ENCODE data around the gene VSIG4.
A peak's percentile ranks its signal among the peaks of the same experiment; 100 is the strongest.
"Not testable (repeated sequence)": the region's sequence is repeated elsewhere in the genome, so short reads cannot be mapped to it uniquely, and the experiment has no call there.

The VSIG4 gene

GRCh38 chrX:66000178-66000577 is 39.7 kb downstream of the VSIG4 start:
- DNase-seq (ENCODE audit: low read depth in 1 of 2, low spot score in 1 of 2), result no peak
- in situ Hi-C loops (cut with HindIII; ENCODE audit: low pct_unique_long_range_greater_than_20kb, low sequenced_read_pairs), result no loop called here
- no peak for TF ChIP-seq JUND (IDR thresholded peaks at IDR 0.05; ENCODE audit: low read depth)

- DNase-seq (ENCODE audit: low read depth in 1 of 2, low spot score in 1 of 2), result no peak
- in situ Hi-C loops (cut with HindIII; ENCODE audit: low pct_unique_long_range_greater_than_20kb, low sequenced_read_pairs), result no loop called here
- no peak for TF ChIP-seq JUND (IDR thresholded peaks at IDR 0.05; ENCODE audit: low read depth)
Measured at GRCh38 chrX:65999563-66000148, 40.2 kb downstream of the VSIG4 start.

- DNase-seq (ENCODE audit: low read depth in 1 of 2, low spot score in 1 of 2), result no peak
- TF ChIP-seq JUND (IDR thresholded peaks at IDR 0.05; ENCODE audit: low read depth), result no peak
- in situ Hi-C loops (cut with HindIII; ENCODE audit: low pct_unique_long_range_greater_than_20kb, low sequenced_read_pairs), result no loop called here
Measured at GRCh38 chrX:65999029-65999562, 40.8 kb downstream of the VSIG4 start.

GRCh38 chrX:65997978-65998717 is 41.7 kb downstream of the VSIG4 start:
- DNase-seq (ENCODE audit: low read depth in 1 of 2, low spot score in 1 of 2), result no peak
- no peak for TF ChIP-seq JUND (IDR thresholded peaks at IDR 0.05; ENCODE audit: low read depth)
- in situ Hi-C loops (cut with HindIII; ENCODE audit: low pct_unique_long_range_greater_than_20kb, low sequenced_read_pairs), result no loop called here

- DNase-seq (ENCODE audit: low read depth in 1 of 2, low spot score in 1 of 2), result no peak
- no peak for TF ChIP-seq JUND (IDR thresholded peaks at IDR 0.05; ENCODE audit: low read depth)
- in situ Hi-C loops (cut with HindIII; ENCODE audit: low pct_unique_long_range_greater_than_20kb, low sequenced_read_pairs), result no loop called here
Measured at GRCh38 chrX:65994519-65995506, 45.1 kb downstream of the VSIG4 start.

GRCh38 chrX:65993915-65994460 is 45.9 kb downstream of the VSIG4 start:
- TF ChIP-seq JUND (IDR thresholded peaks at IDR 0.05; ENCODE audit: low read depth), result no peak
- DNase-seq (ENCODE audit: low read depth in 1 of 2, low spot score in 1 of 2), result no peak
- in situ Hi-C loops (cut with HindIII; ENCODE audit: low pct_unique_long_range_greater_than_20kb, low sequenced_read_pairs), result no loop called here

- in situ Hi-C loops (cut with HindIII; ENCODE audit: low pct_unique_long_range_greater_than_20kb, low sequenced_read_pairs), result no loop called here
- no peak for TF ChIP-seq JUND (IDR thresholded peaks at IDR 0.05; ENCODE audit: low read depth)
- DNase-seq (ENCODE audit: low read depth in 1 of 2, low spot score in 1 of 2), result no peak
Measured at GRCh38 chrX:65993332-65993731, 46.5 kb downstream of the VSIG4 start.

- in situ Hi-C loops (cut with HindIII; ENCODE audit: low pct_unique_long_range_greater_than_20kb, low sequenced_read_pairs), result no loop called here
- no peak for TF ChIP-seq JUND (IDR thresholded peaks at IDR 0.05; ENCODE audit: low read depth)
Measured at GRCh38 chrX:65990702-65991101, 49.2 kb downstream of the VSIG4 start.

GRCh38 chrX:65987811-65988210 is 52.1 kb downstream of the VSIG4 start:
- no peak for DNase-seq (ENCODE audit: low read depth in 1 of 2, low spot score in 1 of 2)
- no peak for TF ChIP-seq JUND (IDR thresholded peaks at IDR 0.05; ENCODE audit: low read depth)
- in situ Hi-C loops (cut with HindIII; ENCODE audit: low pct_unique_long_range_greater_than_20kb, low sequenced_read_pairs), result no loop called here

More at GRCh38 chrX:65990702-65991101, 49.2 kb downstream of the VSIG4 start:
- no peak for DNase-seq (ENCODE audit: low read depth in 1 of 2, low spot score in 1 of 2)

- TF ChIP-seq JUND (IDR thresholded peaks at IDR 0.05; ENCODE audit: low read depth), result no peak
- in situ Hi-C loops (cut with HindIII; ENCODE audit: low pct_unique_long_range_greater_than_20kb, low sequenced_read_pairs), result no loop called here
- DNase-seq (ENCODE audit: low read depth in 1 of 2, low spot score in 1 of 2), result peak; percentile 5 to 44
Measured at GRCh38 chrX:65985922-65986588, 53.8 kb downstream of the VSIG4 start.

GRCh38 chrX:65985211-65985610 is 54.7 kb downstream of the VSIG4 start:
- no peak for DNase-seq (ENCODE audit: low read depth in 1 of 2, low spot score in 1 of 2)
- no peak for TF ChIP-seq JUND (IDR thresholded peaks at IDR 0.05; ENCODE audit: low read depth)
- in situ Hi-C loops (cut with HindIII; ENCODE audit: low pct_unique_long_range_greater_than_20kb, low sequenced_read_pairs), result no loop called here

- DNase-seq (ENCODE audit: low read depth in 1 of 2, low spot score in 1 of 2); in situ Hi-C loops (cut with HindIII; ENCODE audit: low pct_unique_long_range_greater_than_20kb, low sequenced_read_pairs): not testable (repeated sequence)
Measured at GRCh38 chrX:65977161-65977560, 62.7 kb downstream of the VSIG4 start.
